Stimulated activated memory B cell treated with anti-CD40 and anti-IgM and Interleukin-4, amounts not matched to agents 10 μg/mL and 1 μg/mL and 100 μg/mL, for 72 hours (primary cell): Measurements from ENCODE around the gene MAN1A1.
A peak's percentile ranks its signal among the peaks of the same experiment; 100 is the strongest.

Experiments used
- ATAC-seq: fragments of 150-1000 bp; cut with Tn5 transposase; 2 replicates; pipeline ENCODE4 v1.10.0; 2021
- H3K27ac Mint-ChIP-seq: one replicate; pipeline ENCODE4 v1.8.0; 2022; ENCODE audit warnings: mild to moderate bottlenecking, mixed read lengths
- H3K27me3 Mint-ChIP-seq: one replicate; pipeline ENCODE4 v1.8.0; 2022; ENCODE audit warnings: mixed read lengths
- H3K36me3 Mint-ChIP-seq: one replicate; pipeline ENCODE4 v1.8.0; 2022; ENCODE audit warnings: mixed read lengths
- H3K4me1 Mint-ChIP-seq: one replicate; pipeline ENCODE4 v1.8.0; 2022; ENCODE audit warnings: mixed read lengths
- H3K4me3 Mint-ChIP-seq: one replicate; pipeline ENCODE4 v1.8.0; 2022; ENCODE audit warnings: mild to moderate bottlenecking, moderate library complexity, mixed read lengths
- H3K9me3 Mint-ChIP-seq: one replicate; pipeline ENCODE4 v1.8.0; 2022; ENCODE audit warnings: mixed read lengths

Gene MAN1A1

DNA sequence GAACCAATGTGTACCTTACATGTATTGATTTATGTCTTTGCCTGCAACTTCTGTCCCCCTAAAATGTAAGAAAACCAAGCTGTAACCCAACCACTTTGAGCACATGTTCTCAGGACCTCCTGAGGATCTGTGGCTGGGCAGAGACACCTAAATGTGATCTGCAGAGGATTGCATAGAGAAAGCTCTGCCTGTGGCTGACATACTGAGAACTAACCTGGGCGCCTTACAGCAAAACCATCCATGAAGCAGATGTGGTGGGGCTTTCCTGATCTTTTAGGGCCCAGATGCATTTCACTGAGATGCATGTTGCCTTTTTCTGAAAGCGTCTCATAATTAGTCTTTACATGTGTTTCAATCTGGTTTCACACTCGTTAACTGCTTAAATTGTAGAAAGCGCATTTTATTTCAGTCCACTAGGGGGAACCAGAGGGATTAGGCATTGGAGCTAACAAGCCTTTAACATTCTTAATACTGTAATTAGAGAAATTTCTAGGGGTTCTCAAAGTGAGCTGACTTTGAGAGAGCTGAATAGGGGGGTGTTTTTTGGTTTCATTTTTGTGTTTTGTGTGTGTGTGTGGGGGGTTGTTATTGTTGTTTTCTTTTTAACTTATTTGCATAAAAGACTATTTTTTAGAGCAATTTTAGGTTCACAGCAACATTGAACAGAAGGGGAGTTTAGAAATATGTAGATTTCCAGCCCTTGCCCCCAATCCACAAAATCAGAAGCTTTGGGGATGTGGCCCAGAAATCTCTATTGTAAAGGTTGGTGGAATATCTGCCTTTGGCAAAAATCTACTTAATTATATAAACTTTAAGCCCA lies 220.2 kb downstream of the MAN1A1 start:
- peaks cover 18% of the 10 kb centered on the region for H3K27me3 Mint-ChIP-seq
- H3K4me1 Mint-ChIP-seq, result peaks cover 7% of the 10 kb centered on the region
- H3K4me3 Mint-ChIP-seq, result no peak overlapping the region
- no peak overlapping the region for H3K27ac Mint-ChIP-seq
- H3K36me3 Mint-ChIP-seq, result no peaks in the 10 kb centered on the region
- ATAC-seq, result peak; percentile 56
- no peaks in the 10 kb centered on the region for H3K9me3 Mint-ChIP-seq

DNA sequence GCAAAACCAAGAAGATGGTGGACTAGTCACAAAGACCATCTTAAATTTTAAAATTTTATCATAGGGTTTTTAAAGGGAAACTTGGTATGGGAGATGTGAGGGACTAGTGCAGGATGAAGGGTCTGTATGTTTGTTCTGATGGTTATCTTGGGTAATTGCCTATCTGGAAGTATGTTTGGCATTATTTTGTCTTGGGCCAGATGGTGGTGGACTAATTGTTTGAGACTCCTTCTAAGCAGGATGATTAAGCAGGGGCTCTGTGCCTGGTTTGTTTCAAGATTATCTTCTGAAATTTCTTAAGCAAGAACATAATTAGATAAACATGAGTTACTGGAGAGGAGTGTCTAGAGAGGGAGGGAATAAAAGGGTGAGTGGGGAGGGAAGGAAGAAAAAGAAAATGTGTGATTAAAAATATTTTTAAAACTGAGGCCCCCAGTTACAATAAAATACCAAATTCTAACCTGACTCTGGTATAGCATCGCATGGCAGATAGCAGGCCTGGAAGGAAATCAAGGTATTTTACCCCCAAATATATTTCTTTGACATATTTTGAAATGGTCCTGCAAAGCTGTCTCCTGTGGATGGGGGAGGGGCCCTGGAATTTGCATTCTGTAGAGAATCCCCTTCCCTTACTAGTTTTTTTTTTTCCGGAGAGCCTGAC lies 221.2 kb downstream of the MAN1A1 start:
- ATAC-seq, result no peak
- H3K27ac Mint-ChIP-seq, result no peak overlapping the region
- peaks cover 18% of the 10 kb centered on the region for H3K27me3 Mint-ChIP-seq
- no peaks in the 10 kb centered on the region for H3K36me3 Mint-ChIP-seq
- no peaks in the 10 kb centered on the region for H3K9me3 Mint-ChIP-seq
- H3K4me3 Mint-ChIP-seq, result no peak overlapping the region
- peaks cover 7% of the 10 kb centered on the region for H3K4me1 Mint-ChIP-seq

DNA sequence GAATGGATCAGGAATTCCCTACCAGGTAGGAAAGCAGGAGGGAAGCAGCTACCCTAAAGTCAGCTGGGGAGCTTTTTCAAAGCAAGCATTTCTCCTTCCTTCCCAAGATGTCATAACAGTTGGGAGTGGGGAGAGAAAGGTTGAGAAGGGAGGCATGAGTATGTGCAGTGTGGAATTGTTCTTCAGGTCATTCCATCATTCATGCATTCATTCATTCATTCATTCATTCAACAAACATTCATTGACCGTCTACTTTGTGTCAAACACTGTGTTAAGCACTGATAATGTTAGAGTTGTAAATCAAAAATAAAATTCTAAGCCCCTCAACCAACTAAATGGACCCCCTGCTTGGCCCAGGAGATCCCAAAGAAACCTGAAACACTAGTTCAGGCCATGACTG lies 221.9 kb downstream of the MAN1A1 start:
- Mint-ChIP-seq H3K4me3 (no peak overlapping the region), H3K27me3 (peaks cover 18% of the 10 kb centered on the region), H3K36me3 (no peaks in the 10 kb centered on the region), H3K4me1 (peaks cover 7% of the 10 kb centered on the region), H3K27ac (no peak overlapping the region), H3K9me3 (no peaks in the 10 kb centered on the region)
- ATAC-seq, result no peak
